ENCODE results near the gene DNM3.

GRCh38 chr1:172431204-172431603 is 589.9 kb downstream of the DNM3 start:
- no peak for TF ChIP-seq ZNF274 (IDR thresholded peaks at IDR 0.05; ENCODE audit: low read length)
- no peak for TF ChIP-seq ZNF274 (tag by site-specific recombination; IDR thresholded peaks at IDR 0.05; ENCODE audit: borderline replicate concordance)
- TF ChIP-seq CTCF (tag by site-specific recombination; IDR thresholded peaks at IDR 0.05), result no peak
- TF ChIP-seq ZBTB7A (tag by site-specific recombination; IDR thresholded peaks at IDR 0.05; ENCODE audit: low read depth), result no peak
